K562 (cell line): ENCODE data around the gene SLC25A26. TPM values are rescaled to one million over a fixed set of nuclear protein-coding genes. Genes with fewer than 3 reads are reported as not detected.

Experiments
- ATAC-seq: fragments of 200-7000 bp; cut with Tn5 transposase; 3 replicates; pipeline ENCODE4 v1.9.1; 2020; ENCODE audit warnings: moderate library complexity
- BruUV-seq: library from RNA; stranded (reverse); fragments of 400-500 nt; replicated peaks from 2 replicates; lab custom pipeline; 2021; lab: Mats Ljungman, UMichigan
- CTCF ChIA-PET: fragments of 300-600 bp; formaldehyde crosslinking; extraction: SDS; loops from one replicate; lab custom pipeline; 2021; ENCODE audit warnings: low intra/inter-chr PET ratio; lab: Yijun Ruan, JAX
- POLR2A ChIA-PET: fragments of 300-600, 350-650 bp; sonication (Branson Sonifier 250); formaldehyde crosslinking; extraction: SDS; loops from one replicate; lab custom pipeline; 2021; ENCODE audit warnings: antibody characterized with exemption, inconsistent platforms; lab: Yijun Ruan, JAX
- DNase-seq, 4 experiments: peaks; one replicate each; pipeline versions ENCODE4 v3.0.0 to v3.0.0-alpha.2; 2011 to 2018; ENCODE audit warnings: low spot score in 3 of 4, mixed read lengths in 3 of 4; ENCODE audit errors: extremely low read depth in 1 of 4
- FAIRE-seq: peaks from 2 replicates; lab custom pipeline; 2011; peaks lifted over from hg19 to GRCh38; lab: Jason Lieb, UNC
- H2AFZ ChIP-seq: 2 replicates; pipeline ENCODE4 v1.6.0; 2011; ENCODE audit warnings: low read depth, low read length, control low read depth, inconsistent platforms
- H3K27ac ChIP-seq: fragments of 200-600 bp; 3 replicates; pipeline ENCODE4 v1.8.0; 2011; ENCODE audit warnings: low read depth, mild to moderate bottlenecking, control low read depth, inconsistent platforms, low read length, moderate library complexity, mixed read lengths; ENCODE audit errors: extremely low read depth
- H3K27me3 ChIP-seq, 2 experiments: fragments of 300-600 bp in 1 of 2; 2 replicates in 1 of 2; 3 replicates in 1 of 2; pipeline versions ENCODE4 v1.6.0 to v1.8.0; 2011; ENCODE audit warnings: inconsistent platforms in 2 of 2, low read length in 2 of 2, mild to moderate bottlenecking in 1 of 2, mixed read lengths in 1 of 2, moderate library complexity in 1 of 2; ENCODE audit not compliant: control insufficient read depth in 2 of 2, insufficient read depth in 2 of 2
- H3K36me3 ChIP-seq: fragments of 300-600 bp; 3 replicates; pipeline ENCODE4 v1.8.0; 2011; ENCODE audit warnings: mild to moderate bottlenecking, low read length, inconsistent platforms; ENCODE audit not compliant: control insufficient read depth, insufficient read depth
- H3K4me1 ChIP-seq, 2 experiments: fragments of 200-600 bp in 1 of 2; replicated peaks in 1 of 2; 2 replicates in 1 of 2; 3 replicates in 1 of 2; pipeline versions ENCODE4 v1.5.1 to v1.8.0; 2011; ENCODE audit warnings: inconsistent platforms in 2 of 2, low read length in 2 of 2, mild to moderate bottlenecking in 1 of 2, mixed read lengths in 1 of 2, moderate library complexity in 1 of 2; ENCODE audit not compliant: control insufficient read depth in 2 of 2, insufficient read depth in 2 of 2
- H3K4me2 ChIP-seq: 2 replicates; pipeline ENCODE4 v1.6.1; 2011; ENCODE audit warnings: low read length, control low read depth, inconsistent platforms, mixed read lengths; ENCODE audit not compliant: insufficient read depth
- H3K4me3 ChIP-seq: fragments of 200-600 bp; sonication (generic), shearing (Covaris generic); 2 replicates; pipeline ENCODE4 v1.5.1; 2016; ENCODE audit warnings: control low read depth, inconsistent platforms
- H3K79me2 ChIP-seq: fragments of 200-600 bp; 3 replicates; pipeline ENCODE4 v1.8.0; 2011; ENCODE audit warnings: low read length, inconsistent platforms; ENCODE audit not compliant: control insufficient read depth, insufficient read depth
- H3K9ac ChIP-seq, 2 experiments: 2 replicates each; pipeline versions ENCODE4 v1.6.0 to v1.6.1; 2011; ENCODE audit warnings: low read depth in 2 of 2, low read length in 2 of 2, control low read depth in 1 of 2, inconsistent platforms in 1 of 2, mild to moderate bottlenecking in 1 of 2, mixed read lengths in 1 of 2; ENCODE audit not compliant: insufficient read depth in 1 of 2
- H3K9me1 ChIP-seq: one replicate; pipeline ENCODE4 v1.6.0; 2011; ENCODE audit warnings: inconsistent platforms, mild to moderate bottlenecking, low read length, moderate library complexity; ENCODE audit not compliant: control insufficient read depth, insufficient read depth
- H3K9me3 ChIP-seq: replicated peaks from 2 replicates; pipeline ENCODE4 v1.5.1; 2011; ENCODE audit warnings: low read depth, low read length, inconsistent platforms; ENCODE audit not compliant: control insufficient read depth, insufficient read depth
- H4K20me1 ChIP-seq: replicated peaks from 2 replicates; pipeline ENCODE4 v1.6.1; 2011; ENCODE audit warnings: low read length, inconsistent platforms, mixed read lengths; ENCODE audit not compliant: control insufficient read depth, insufficient read depth
- BRF1 ChIP-seq: IDR thresholded peaks from 3 replicates; pipeline ENCODE4 v1.6.1; 2011; ENCODE audit warnings: borderline replicate concordance, mild to moderate bottlenecking; ENCODE audit not compliant: insufficient read length; ENCODE audit errors: extremely low read depth
- CHCHD3 ChIP-seq: fragments of 250-450 bp; sonication (Bioruptor Pico); IDR thresholded peaks from 2 replicates; pipeline ENCODE4 v2.1.2; 2022; ENCODE audit warnings: mild to moderate bottlenecking
- FOXJ3 ChIP-seq: sonication (generic); formaldehyde crosslinking; IDR thresholded peaks from 2 replicates; pipeline ENCODE4 v1.4.0; 2020; ENCODE audit warnings: mild to moderate bottlenecking, missing genetic modification reagents
- GATAD2B ChIP-seq: fragments of 450-650 bp; IDR thresholded peaks from 2 replicates; pipeline ENCODE4 v1.6.1; 2017; ENCODE audit warnings: mild to moderate bottlenecking, borderline replicate concordance
- NR4A1 ChIP-seq, 2 experiments: fragments of 250-450 bp in 1 of 2; fragments of 450-650 bp in 1 of 2; sonication (Bioruptor Pico) in 1 of 2; IDR thresholded peaks; 2 replicates each; pipeline versions ENCODE4 v1.4.0 to v1.6.1; 2016 to 2020; ENCODE audit warnings: mild to moderate bottlenecking in 2 of 2, missing compliant biosample characterization in 1 of 2, missing genetic modification characterization in 1 of 2, moderate library complexity in 1 of 2
- PHB2 ChIP-seq: fragments of 450-650 bp; IDR thresholded peaks from 2 replicates; pipeline ENCODE4 v1.6.1; 2017; ENCODE audit warnings: low read depth
- SMARCB1 ChIP-seq: IDR thresholded peaks from 2 replicates; pipeline ENCODE4 v1.6.1; 2011; ENCODE audit warnings: improper control_type of control experiment, low read depth; ENCODE audit not compliant: insufficient read length
- TAF15 ChIP-seq: fragments of 200-400 bp; formaldehyde crosslinking; IDR thresholded peaks from 2 replicates; pipeline ENCODE4 v1.6.1; 2017; ENCODE audit warnings: mild to moderate bottlenecking, low read depth, low read length, moderate library complexity
- ZFP36 ChIP-seq: fragments of 150-350 bp; IDR thresholded peaks from 2 replicates; pipeline ENCODE4 v1.6.1; 2018; ENCODE audit warnings: low read length, low read depth; ENCODE audit not compliant: partially characterized antibody
- WGBS: fragments of 100-300 bp; shearing (Covaris generic); methylation state at CpG from one replicate; pipeline ENCODE4 v1.1.6; 2016; ENCODE audit warnings: low coverage, mixed read lengths; ENCODE audit not compliant: insufficient coverage; ENCODE audit errors: missing lambda C conversion rate; 5-methylcytosine and 5-hydroxymethylcytosine counted together
- in situ Hi-C: fragments of 300-500 bp; cut with MboI; formaldehyde crosslinking; loops from 4 replicates; pipeline ENCODE4 v1.15.0; 2018; ENCODE audit warnings: inconsistent platforms, mixed read lengths
- intact Hi-C: fragments of 100-400 bp; cut with micrococcal nuclease; formaldehyde crosslinking; loops from 2 replicates; pipeline ENCODE4 v1.14.2; 2022
- polyA plus RNA-seq, 8 experiments: library from polyadenylated mRNA; depleted of rRNA in 4 of 8; stranded (reverse) in 5 of 8; unstranded in 3 of 8; fragments of >200 nt; fragmentation: Nextera tagmentation in 2 of 8; fragmentation: Illumina TruSeq in 1 of 8; extraction: Ambion mirVana in 2 of 8; extraction: Trizol in 1 of 8; gene quantifications; 2 replicates each; pipeline versions ENCODE4 v1.2.1 to v1.2.3, GENCODE V29; 2011 to 2014; ENCODE audit warnings: inconsistent platforms in 1 of 8, missing spikeins in 1 of 8
- total RNA-seq, 7 experiments: library from RNA; depleted of rRNA in 6 of 7; stranded (reverse); fragments of >200 nt in 6 of 7; fragmentation: Illumina TruSeq in 2 of 7; extraction: Trizol in 2 of 7; gene quantifications; 2 replicates each; pipeline versions ENCODE4 v1.2.1 to v1.2.3, GENCODE V29; 2011 to 2021; ENCODE audit warnings: low replicate concordance in 1 of 7
- TF ChIP-seq, protein P1 (sequence below): fragments of 250-450 bp; sonication (Bioruptor Pico); IDR thresholded peaks from 2 replicates; pipeline ENCODE4 v1.5.0; 2021; ENCODE audit warnings: mild to moderate bottlenecking, moderate library complexity
- TF ChIP-seq, protein P2 (sequence below): fragments of 450-650 bp; conservative IDR thresholded peaks from 2 replicates; pipeline ENCODE4 v1.6.1; 2016; ENCODE audit warnings: missing genetic modification characterization, low read depth, mild to moderate bottlenecking, control low read depth, missing compliant biosample characterization
- TF ChIP-seq, protein P3 (sequence below): fragments of 450-650 bp; formaldehyde crosslinking; IDR thresholded peaks from 2 replicates; pipeline ENCODE4 v1.4.0; 2022; ENCODE audit warnings: missing genetic modification characterization
- TF ChIP-seq, protein P4 (sequence below), 2 experiments: fragments of 450-650 bp; IDR thresholded peaks; 2 replicates each; pipeline ENCODE4 v1.6.1; 2016

Gene SLC25A26
- total and polyA plus RNA-seq, 9 of the 15 experiments (the other 6 are each of a cell fraction or from before 2014, with no cell fraction given), result 7.2 to 29.1 (median 12.6) TPM

DNA sequence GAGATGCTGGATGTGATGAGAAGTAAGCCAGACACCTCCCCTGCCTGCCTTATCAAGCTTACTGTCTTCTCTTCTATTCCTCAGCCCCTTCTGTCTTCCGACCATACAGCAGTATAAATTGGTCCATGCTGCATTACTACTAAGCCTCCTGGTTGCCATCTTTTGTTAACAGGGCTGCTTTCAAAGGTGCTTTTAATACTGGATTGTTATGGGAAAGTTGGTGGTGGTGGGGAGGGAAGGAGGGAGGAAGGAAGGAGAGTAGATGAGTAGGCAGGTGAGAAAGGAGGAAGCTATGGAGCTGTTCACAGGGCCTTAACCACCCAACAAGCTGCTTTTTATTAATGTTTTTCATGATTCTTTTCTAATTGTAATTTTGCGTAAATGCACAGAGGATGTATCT lies 114.9 kb downstream of the SLC25A26 start (continued):
- no peak for TF ChIP-seq CHCHD3 (CRISPR knock-in tag)
- no peak for TF ChIP-seq NR4A1 (CRISPR knock-in tag; IDR thresholded peaks at IDR 0.05)
- no peak for TF ChIP-seq NR4A1 (tag; IDR thresholded peaks at IDR 0.05)
- TF ChIP-seq PHB2, result no peak
- no peak for TF ChIP-seq TAF15

DNA sequence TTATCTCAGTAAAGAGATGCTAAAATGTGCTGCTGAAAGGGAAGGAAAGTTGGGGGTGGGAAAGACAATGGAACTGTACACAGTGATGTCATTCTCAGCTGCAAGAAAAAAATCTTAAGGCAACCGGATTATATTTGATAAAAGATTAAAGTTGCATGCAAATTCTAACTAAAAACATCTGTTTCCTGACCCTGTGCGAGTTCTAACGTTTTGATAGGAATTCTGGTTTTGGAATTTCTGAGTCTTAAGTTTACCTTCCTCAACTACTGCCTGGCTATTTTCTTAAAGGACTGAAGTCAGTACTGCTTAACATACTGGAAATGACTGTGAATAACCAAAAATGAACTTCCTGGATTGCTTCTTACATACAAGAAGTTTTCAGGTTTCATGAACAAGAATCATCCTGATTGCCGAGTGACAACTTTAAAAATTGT lies 115.5 kb downstream of the SLC25A26 start:
- CTCF ChIA-PET, result no interaction called here
- DNase-seq (no peak), ATAC-seq (no peak), FAIRE-seq (no peak)
- Histone ChIP-seq H4K20me1 (no peaks in the 10 kb centered on the region), H3K9me1 (no peaks in the 10 kb centered on the region), H3K9ac (no peak overlapping the region), H3K36me3 (no peaks in the 10 kb centered on the region), H3K4me3 (no peak overlapping the region), H3K79me2 (no peaks in the 10 kb centered on the region), H3K4me2 (no peak overlapping the region), H3K27ac (no peak overlapping the region), H3K27me3 (no peaks in the 10 kb centered on the region), H3K9me3 (no peaks in the 10 kb centered on the region), H2AFZ (no peak overlapping the region), H3K4me1 (no peaks in the 10 kb centered on the region)
- BruUV-seq, result no TSS peak
- intact Hi-C loops (no loop called here), in situ Hi-C loops (no loop called here)
- 6% methylated on average over 4 of the region's 4 CpGs for WGBS
- POLR2A ChIA-PET, result no interaction called here
- TF ChIP-seq, protein P1, sequence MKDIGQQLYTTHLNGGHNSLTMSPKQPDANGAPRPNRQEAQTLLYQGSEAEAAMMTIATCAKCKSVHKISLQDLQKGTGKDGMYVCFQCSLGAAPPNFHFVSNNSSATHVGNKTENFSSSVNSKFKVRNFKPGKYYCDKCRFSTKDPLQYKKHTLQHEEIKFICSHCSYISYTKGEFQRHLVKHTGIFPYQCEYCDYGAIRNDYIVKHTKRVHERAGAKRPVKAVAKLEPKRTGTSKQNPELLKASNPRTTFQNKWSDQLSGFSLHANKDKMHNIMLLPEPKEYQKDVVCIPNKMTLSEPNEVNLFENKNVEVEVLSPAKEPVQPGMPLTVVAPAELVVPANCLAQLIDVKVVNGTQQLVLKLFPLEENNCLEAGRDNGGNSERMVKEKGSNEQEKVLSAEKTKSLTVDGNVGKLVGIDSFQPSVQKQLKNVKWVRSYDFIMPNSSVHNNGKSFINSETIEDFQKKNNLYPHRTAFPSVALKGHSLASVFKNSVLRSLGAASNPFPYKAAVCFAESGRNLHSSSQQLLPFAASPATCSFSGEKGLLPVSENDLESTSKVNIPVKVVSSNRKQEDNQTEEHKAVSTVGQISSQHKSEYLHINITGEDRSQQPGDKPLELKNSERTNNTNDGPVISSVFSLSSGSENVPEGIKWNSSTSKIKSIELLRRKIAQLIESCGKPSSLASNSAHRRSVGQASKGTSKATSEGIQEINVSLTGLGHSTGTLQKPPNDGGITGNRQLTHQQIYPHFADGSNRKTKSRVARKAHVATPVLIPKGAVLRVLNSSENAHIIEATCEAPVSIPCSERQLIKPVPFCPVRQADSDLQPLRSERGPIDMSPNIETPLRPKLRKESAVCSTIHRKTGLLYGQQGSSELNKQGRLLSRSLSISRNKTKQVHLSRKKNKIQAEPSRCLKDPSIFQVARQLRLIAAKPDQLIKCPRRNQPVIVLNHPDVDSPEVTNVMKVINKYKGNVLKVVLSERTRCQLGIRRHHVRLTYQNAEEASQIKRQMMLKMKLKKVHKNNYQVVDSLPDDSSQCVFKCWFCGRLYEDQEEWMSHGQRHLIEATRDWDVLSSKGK (CRISPR knock-in tag), result no peak
- TF ChIP-seq, protein P2, sequence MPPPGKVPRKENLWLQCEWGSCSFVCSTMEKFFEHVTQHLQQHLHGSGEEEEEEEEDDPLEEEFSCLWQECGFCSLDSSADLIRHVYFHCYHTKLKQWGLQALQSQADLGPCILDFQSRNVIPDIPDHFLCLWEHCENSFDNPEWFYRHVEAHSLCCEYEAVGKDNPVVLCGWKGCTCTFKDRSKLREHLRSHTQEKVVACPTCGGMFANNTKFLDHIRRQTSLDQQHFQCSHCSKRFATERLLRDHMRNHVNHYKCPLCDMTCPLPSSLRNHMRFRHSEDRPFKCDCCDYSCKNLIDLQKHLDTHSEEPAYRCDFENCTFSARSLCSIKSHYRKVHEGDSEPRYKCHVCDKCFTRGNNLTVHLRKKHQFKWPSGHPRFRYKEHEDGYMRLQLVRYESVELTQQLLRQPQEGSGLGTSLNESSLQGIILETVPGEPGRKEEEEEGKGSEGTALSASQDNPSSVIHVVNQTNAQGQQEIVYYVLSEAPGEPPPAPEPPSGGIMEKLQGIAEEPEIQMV, result no peak
- no peak for TF ChIP-seq FOXJ3 (CRISPR knock-in tag)
- TF ChIP-seq SMARCB1, result no peak
- no peak for TF ChIP-seq ZFP36
- TF ChIP-seq, protein P3, sequence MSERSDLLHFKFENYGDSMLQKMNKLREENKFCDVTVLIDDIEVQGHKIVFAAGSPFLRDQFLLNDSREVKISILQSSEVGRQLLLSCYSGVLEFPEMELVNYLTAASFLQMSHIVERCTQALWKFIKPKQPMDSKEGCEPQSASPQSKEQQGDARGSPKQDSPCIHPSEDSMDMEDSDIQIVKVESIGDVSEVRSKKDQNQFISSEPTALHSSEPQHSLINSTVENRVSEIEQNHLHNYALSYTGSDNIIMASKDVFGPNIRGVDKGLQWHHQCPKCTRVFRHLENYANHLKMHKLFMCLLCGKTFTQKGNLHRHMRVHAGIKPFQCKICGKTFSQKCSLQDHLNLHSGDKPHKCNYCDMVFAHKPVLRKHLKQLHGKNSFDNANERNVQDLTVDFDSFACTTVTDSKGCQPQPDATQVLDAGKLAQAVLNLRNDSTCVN (CRISPR knock-in tag), result no peak
- TF ChIP-seq BRF1, result no peak
- TF ChIP-seq, protein P4, sequence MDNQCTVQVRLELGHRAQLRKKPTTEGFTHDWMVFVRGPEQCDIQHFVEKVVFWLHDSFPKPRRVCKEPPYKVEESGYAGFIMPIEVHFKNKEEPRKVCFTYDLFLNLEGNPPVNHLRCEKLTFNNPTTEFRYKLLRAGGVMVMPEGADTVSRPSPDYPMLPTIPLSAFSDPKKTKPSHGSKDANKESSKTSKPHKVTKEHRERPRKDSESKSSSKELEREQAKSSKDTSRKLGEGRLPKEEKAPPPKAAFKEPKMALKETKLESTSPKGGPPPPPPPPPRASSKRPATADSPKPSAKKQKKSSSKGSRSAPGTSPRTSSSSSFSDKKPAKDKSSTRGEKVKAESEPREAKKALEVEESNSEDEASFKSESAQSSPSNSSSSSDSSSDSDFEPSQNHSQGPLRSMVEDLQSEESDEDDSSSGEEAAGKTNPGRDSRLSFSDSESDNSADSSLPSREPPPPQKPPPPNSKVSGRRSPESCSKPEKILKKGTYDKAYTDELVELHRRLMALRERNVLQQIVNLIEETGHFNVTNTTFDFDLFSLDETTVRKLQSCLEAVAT (IDR thresholded peaks at IDR 0.05), result no peak
- no peak for TF ChIP-seq GATAD2B
